ENCODE results near the gene DNAH12. TPM values are rescaled to one million over a fixed set of nuclear protein-coding genes. Genes with fewer than 3 reads are reported as not detected.
"Not testable (repeated sequence)": the region's sequence is repeated elsewhere in the genome, so short reads cannot be mapped to it uniquely, and the experiment has no call there.

Gene DNAH12
- total and polyA plus RNA-seq, 2 donors (not counting 1 experiment from before 2014, with no cell fraction given): 0.12 to 0.17 TPM

DNA sequence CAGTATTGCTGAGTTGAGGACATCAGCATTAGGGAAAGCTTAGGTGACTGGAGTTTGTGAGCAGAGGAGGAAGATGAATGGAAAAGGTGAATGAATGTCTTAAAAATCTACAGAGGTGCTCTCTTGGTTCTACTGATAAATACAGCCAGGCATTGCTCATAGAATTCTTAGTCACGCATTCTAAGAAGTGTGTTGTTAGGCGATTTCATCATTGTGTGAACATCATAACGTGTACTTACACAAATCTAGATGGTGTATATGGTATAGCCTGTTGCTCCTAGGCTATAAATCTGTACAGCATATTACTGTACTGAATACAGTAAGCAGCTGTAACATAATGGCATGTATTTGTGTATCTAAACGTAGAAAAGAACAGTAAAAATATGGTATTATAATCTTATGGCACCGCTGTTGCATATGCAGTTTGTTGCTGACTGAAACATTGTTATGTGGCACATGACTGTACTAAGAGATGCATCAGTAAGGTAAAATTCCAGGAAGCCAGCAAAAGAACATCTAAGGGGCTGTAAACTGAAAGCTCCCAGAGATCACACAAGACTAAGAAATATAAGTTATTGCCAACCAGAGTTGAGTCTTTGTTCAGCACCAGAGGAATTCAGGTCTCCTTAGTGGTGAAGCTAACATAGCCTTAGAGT, 208.7 kb downstream of the DNAH12 start:
- no peak for TF ChIP-seq EZH2 (IDR thresholded peaks at IDR 0.05; ENCODE audit: low read length, missing control alignments)
- TF ChIP-seq, protein P1, sequence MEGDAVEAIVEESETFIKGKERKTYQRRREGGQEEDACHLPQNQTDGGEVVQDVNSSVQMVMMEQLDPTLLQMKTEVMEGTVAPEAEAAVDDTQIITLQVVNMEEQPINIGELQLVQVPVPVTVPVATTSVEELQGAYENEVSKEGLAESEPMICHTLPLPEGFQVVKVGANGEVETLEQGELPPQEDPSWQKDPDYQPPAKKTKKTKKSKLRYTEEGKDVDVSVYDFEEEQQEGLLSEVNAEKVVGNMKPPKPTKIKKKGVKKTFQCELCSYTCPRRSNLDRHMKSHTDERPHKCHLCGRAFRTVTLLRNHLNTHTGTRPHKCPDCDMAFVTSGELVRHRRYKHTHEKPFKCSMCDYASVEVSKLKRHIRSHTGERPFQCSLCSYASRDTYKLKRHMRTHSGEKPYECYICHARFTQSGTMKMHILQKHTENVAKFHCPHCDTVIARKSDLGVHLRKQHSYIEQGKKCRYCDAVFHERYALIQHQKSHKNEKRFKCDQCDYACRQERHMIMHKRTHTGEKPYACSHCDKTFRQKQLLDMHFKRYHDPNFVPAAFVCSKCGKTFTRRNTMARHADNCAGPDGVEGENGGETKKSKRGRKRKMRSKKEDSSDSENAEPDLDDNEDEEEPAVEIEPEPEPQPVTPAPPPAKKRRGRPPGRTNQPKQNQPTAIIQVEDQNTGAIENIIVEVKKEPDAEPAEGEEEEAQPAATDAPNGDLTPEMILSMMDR (conservative IDR thresholded peaks at IDR 0.05 in 1 of 2, IDR thresholded peaks at IDR 0.05 in 1 of 2; ENCODE audit: low read depth in 1 of 2, low read length in 2 of 2): no peak
- H3K4me3 ChIP-seq (replicated peaks in 1 of 4; ENCODE audit: control extremely low read depth in 1 of 4, insufficient read depth in 1 of 4, low read depth in 3 of 4, low read length in 4 of 4): no peak overlapping the region
- H3K36me3 ChIP-seq (ENCODE audit: control insufficient read depth, insufficient read depth, low read length): no peaks in the 10 kb centered on the region
- no peak overlapping the region for H3K27ac ChIP-seq (ENCODE audit: insufficient read depth, low read length)
- no peaks in the 10 kb centered on the region for H3K27me3 ChIP-seq (ENCODE audit: control insufficient read depth, insufficient read depth, low read length)
- H3K4me2 ChIP-seq (ENCODE audit: extremely low read depth, insufficient read depth, low read length): no peak overlapping the region
- no peaks in the 10 kb centered on the region for H4K20me1 ChIP-seq (ENCODE audit: control insufficient read depth, extremely low read depth, insufficient read depth, low read length)
- H3K9me3 ChIP-seq (ENCODE audit: control insufficient read depth, insufficient read depth, low read depth, low read length): no peaks in the 10 kb centered on the region
- H3K9ac ChIP-seq (ENCODE audit: insufficient read depth, low read length): no peak overlapping the region
- no peak overlapping the region for H2AFZ ChIP-seq (ENCODE audit: low read length)
- H3K79me2 ChIP-seq (ENCODE audit: control insufficient read depth, insufficient read depth, low read length): no peaks in the 10 kb centered on the region
- DNase-seq (ENCODE audit: low read depth in 2 of 2): no peak
- no peaks in the 10 kb centered on the region for H3K4me1 ChIP-seq (ENCODE audit: control insufficient read depth, extremely low read depth, insufficient read depth, low read length)

DNA sequence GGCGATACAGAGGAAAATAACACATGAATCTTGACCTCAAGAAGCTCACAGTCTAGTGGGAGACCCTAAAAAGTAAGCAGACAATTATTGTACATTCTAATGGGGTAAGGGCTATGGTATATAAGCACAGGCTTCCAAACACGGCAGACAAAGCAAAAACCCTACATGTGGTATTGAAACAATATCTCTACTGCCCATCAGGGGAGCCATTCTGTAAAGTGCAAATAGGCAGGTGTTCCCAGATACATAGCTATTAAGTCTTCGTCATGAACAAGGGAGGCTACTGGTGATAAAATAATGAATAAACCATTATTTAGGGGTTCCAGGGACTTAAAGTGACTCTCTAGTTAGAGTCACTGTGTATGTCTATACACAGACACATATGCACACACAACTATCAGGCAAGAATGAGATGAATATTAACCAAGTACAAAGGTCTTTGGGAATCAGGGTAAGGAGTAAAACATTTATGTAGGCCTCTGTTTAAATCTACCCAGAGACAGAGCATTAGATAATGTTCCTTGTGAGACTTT, 213.0 kb downstream of the DNAH12 start:
- no peak for DNase-seq (ENCODE audit: low read depth in 2 of 2)
- no peak for TF ChIP-seq EZH2 (IDR thresholded peaks at IDR 0.05; ENCODE audit: low read length, missing control alignments)
- TF ChIP-seq, protein P1 (conservative IDR thresholded peaks at IDR 0.05 in 1 of 2, IDR thresholded peaks at IDR 0.05 in 1 of 2; ENCODE audit: low read depth in 1 of 2, low read length in 2 of 2): no peak
- Histone ChIP-seq H3K4me1 (ENCODE audit: control insufficient read depth, extremely low read depth, insufficient read depth, low read length) (no peaks in the 10 kb centered on the region), H2AFZ (ENCODE audit: low read length) (no peak overlapping the region), H3K36me3 (ENCODE audit: control insufficient read depth, insufficient read depth, low read length) (no peaks in the 10 kb centered on the region), H3K79me2 (ENCODE audit: control insufficient read depth, insufficient read depth, low read length) (no peaks in the 10 kb centered on the region), H4K20me1 (ENCODE audit: control insufficient read depth, extremely low read depth, insufficient read depth, low read length) (no peaks in the 10 kb centered on the region), H3K27me3 (ENCODE audit: control insufficient read depth, insufficient read depth, low read length) (no peaks in the 10 kb centered on the region), H3K4me3 (replicated peaks in 1 of 4; ENCODE audit: control extremely low read depth in 1 of 4, insufficient read depth in 1 of 4, low read depth in 3 of 4, low read length in 4 of 4) (no peak overlapping the region), H3K27ac (ENCODE audit: insufficient read depth, low read length) (no peak overlapping the region), H3K9me3 (ENCODE audit: control insufficient read depth, insufficient read depth, low read depth, low read length) (no peaks in the 10 kb centered on the region), H3K4me2 (ENCODE audit: extremely low read depth, insufficient read depth, low read length) (no peak overlapping the region), H3K9ac (ENCODE audit: insufficient read depth, low read length) (no peak overlapping the region)

DNA sequence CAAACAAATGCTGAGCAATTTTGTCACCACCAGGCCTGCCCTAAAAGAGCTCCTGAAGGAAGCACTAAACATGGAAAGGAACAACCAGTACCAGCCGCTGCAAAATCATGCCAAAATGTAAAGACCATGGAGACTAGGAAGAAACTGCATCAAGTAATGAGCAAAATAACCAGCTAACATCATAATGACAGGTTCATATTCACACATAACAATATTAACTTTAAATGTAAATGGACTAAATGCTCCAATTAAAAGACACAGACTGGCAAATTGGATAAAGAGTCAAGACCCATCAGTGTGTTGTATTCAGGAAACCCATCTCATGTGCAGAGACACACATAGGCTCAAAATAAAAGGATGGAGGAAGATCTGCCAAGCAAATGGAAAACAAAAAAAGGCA, 217.6 kb downstream of the DNAH12 start:
- H3K9ac ChIP-seq (ENCODE audit: insufficient read depth, low read length); H3K27ac ChIP-seq (ENCODE audit: insufficient read depth, low read length); H3K9me3 ChIP-seq (ENCODE audit: control insufficient read depth, insufficient read depth, low read depth, low read length); H3K36me3 ChIP-seq (ENCODE audit: control insufficient read depth, insufficient read depth, low read length); H3K27me3 ChIP-seq (ENCODE audit: control insufficient read depth, insufficient read depth, low read length); H4K20me1 ChIP-seq (ENCODE audit: control insufficient read depth, extremely low read depth, insufficient read depth, low read length); H3K79me2 ChIP-seq (ENCODE audit: control insufficient read depth, insufficient read depth, low read length); DNase-seq (ENCODE audit: low read depth in 2 of 2); H3K4me3 ChIP-seq (replicated peaks in 1 of 4; ENCODE audit: control extremely low read depth in 1 of 4, insufficient read depth in 1 of 4, low read depth in 3 of 4, low read length in 4 of 4); H3K4me2 ChIP-seq (ENCODE audit: extremely low read depth, insufficient read depth, low read length); H2AFZ ChIP-seq (ENCODE audit: low read length); H3K4me1 ChIP-seq (ENCODE audit: control insufficient read depth, extremely low read depth, insufficient read depth, low read length): not testable (repeated sequence)

Data from fibroblast of lung (primary cell).